GM19351 (cell line): Measurements from ENCODE around the gene GNG7.

ENCODE experiments used
- ATAC-seq: cut with Tn5 transposase; IDR thresholded peaks from one replicate; pipeline ENCODE4 v1.9.1; 2021; ENCODE audit warnings: mild to moderate bottlenecking, moderate library complexity; ENCODE audit not compliant: unreplicated experiment

Gene GNG7

DNA sequence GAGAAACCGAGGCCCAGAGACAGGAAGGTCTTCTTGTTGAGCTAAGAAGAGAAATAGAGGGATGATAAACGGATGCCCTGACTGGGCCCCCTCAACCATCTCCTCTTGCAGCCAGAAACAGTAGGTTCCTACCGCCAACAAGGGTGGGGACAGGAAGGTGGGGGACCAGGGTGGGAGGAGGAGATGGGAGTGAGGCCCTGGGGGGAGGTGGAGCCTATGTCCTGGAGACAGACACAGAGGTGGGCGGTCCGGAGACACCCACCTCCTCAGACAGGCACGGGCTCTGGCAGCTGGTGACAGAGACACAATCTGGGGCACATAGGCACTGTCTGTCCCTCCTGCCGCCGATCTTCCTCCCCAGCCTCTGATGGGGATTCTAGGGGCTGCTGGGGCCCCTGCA is 209.6 kb downstream of the GNG7 start:
- ATAC-seq = no peak

DNA sequence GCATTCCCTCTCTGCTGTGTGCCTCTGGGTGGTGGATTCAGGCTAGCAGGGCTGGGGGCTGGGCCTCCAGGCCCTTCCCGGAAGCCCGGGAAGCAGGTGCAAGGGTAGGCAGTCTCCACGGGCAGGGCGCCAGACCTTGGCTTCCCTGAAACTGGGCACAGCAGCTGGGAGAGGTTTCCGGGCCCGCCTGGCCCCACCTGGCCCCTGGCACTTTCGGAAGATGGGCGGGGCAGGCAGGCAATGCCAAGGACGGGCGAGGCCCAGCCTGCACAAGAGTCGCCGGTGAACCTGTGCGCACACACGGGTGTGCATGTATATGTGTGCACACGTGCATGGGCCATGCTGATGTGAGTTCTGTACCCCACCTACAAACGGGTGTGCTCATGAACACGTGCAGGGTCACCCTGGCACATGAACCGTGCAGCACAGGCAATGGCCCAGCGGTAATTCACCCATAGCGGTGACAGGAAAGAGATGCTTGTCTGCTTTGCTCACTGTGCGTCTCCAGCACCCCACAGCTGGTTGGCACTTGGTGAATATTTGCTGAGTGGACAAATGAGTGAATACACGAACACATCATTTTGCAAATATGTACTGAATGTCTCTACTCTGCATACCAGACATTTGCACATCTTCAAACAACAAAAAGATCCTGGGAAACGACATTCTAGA is 211.2 kb downstream of the GNG7 start:
- ATAC-seq = no peak

DNA sequence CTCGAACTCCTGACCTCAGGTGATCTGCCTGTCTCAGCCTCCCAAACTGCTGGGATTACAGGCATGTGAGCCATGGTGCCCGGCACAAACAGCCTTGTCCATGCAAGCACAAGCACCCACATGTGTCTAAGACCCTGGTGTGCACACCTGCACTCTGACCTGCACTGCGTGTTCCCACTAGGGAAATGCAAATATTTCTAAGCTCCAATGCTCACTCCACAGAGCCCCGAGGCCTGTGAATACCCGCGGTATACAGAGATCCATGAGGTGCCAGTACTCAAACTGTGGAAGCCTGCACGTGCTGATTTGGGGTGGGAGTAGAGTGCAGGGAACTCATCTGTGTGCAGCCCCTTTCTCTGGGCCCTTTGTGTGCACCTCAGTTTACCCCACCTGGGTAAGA is 211.8 kb downstream of the GNG7 start:
- ATAC-seq = no peak

DNA sequence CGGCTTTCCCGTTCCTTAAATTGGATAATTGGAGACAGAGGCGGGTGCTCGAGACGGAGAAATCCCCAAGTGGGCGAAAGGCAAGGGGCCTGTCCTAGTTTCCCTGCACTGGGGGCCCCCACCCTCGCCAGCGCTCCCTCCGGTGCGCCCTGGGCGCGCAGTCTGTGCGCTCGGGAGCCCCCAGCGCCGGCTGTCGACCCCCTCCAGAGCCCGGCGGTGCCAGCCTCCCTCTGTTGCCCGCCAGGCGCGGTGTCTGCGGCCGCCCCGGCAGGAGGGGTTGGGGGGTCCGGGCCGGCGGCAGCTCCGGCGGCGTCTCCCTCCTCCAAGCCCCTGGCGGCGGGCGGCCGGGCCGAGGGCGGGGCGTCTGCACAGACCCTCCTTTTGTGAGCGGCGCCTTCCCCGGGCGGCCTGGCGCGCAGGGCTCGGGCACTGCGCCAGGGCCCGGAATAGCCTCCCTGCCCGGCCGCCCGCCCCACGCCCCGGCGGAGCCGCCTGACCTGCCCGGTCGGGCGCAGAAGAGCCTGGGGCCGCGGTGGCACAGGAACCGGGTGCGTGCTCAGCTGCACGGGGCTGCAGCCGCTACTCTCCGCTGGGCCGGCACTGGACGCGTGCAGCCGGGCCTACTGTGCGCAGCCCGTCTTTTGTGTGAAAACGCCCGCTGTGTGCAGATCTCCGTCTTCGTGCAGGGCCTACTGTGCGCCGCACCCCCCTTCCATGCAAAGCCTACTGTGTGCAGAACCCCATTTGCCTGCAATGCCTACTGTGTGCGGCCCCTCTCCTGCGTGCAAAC is 213.4 kb downstream of the GNG7 start:
- no peak for ATAC-seq

DNA sequence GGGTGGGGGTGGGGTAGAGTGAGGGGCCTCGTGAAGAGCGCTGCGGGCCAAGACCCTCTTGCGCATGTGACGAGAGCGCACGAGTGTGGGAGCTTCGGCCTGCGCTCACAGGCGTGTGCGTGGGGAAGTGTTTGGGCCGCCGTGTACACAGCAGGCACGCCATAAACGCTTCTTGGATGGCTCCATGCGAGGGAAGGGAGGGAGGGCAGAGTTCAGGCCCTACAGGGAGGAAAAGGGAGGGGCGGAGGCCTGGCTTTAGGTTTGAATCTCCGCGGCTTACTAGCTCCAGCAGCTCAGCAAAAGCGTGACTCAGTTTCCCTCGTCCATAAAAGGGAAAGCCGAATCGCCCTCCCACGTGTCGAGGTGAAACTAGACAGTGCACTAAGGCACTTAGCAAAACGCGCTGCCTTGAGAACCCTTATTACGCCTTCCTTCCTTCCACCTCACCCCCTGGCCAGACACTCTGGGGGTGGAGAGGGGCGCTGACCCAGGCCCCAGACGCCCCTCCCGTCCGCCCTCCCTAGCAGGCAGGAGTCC is 214.0 kb downstream of the GNG7 start:
- ATAC-seq = no peak

DNA sequence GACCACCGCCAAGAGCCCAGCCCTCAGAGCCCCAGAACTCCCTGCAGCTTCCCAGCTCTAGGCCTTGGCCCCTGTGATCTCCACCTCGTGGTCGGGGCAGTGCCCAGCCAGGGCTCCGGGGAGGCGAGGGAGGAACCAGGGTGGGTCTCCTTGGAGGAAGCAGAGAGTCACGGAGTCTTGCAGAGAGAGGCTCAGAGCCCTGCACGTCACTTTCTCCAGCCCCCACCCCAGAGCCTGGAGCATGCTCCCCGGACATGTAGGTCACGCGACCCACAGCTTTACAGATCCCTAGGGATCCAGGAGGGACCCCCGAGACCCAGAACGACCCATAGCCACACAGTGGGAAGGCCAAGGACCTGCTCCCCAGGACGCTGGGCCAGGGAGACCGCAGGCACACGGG is 214.7 kb downstream of the GNG7 start:
- ATAC-seq = no peak

DNA sequence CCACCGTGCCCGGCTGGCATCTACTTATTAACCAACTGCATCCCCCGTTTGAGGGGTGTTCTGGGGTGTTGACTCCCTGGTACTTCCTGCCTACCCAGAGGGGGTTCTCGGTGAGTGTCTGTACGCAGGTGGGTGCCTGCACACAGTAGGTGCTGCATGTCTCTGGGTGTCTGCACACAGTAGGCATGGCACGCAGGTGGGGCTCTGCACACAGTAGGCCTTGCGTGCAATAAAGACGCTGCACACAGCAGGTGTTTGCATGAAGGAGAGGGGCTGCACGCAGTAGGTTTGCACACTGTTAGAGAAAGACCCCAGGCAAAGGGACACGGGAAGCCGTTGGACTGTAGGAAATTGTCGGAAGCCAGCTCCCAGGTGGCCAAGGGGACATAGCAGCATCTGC is 215.4 kb downstream of the GNG7 start:
- ATAC-seq = no peak

DNA sequence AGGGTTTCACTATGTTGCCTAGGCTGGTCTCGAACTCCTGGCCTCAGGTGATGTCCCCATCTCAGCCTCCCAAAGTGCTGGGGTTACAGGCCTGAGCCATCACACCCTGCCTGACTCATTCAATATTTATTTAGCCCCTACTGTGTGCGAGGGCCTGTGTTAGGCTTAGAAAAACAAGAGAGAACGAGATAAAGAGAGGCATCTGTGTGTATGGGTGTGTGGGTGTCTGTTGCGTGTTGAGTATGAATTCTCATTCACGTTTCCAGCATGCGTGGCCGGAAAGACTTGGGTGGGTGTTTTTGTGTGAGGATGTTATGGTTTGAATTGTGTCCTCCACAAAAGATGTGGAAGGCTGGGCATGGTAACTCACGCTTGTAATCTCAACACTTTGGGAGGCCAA is 217.1 kb downstream of the GNG7 start:
- ATAC-seq = no peak

DNA sequence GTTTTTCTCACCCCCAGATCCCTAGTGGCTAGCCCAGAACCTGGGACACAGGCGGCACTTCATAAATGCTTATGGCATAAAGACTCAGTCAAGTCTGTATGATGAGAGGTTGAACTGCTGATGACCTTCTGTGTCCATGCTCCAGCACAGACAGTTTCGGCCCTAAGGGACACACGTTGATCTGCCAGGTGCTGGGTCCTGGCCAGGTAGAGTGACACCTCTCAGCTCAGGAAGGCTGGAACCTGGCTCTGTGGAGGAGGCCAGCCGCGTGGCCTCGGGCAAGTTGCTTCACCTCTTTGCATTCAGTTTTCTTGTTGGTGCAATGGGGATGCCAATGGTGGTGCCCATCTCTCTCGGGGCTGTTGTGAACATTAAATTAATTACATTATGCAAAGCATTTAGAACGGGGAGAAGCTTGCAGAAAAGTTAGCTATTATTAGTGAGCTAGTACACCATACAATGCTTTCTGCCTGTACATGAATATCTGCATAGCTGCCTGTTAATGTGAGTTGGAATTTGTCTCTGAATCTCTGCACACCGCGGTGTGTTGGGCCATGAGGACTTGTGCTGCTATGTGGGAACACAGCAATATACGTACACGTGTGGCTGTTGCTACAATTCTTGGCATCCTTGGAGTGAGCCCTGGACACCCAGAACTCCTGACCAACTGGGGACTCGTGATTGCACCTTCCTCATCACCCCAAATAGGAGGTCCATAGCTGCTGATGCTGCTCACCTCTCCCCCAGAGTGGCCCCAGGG is 218.1 kb downstream of the GNG7 start:
- ATAC-seq = no peak

DNA sequence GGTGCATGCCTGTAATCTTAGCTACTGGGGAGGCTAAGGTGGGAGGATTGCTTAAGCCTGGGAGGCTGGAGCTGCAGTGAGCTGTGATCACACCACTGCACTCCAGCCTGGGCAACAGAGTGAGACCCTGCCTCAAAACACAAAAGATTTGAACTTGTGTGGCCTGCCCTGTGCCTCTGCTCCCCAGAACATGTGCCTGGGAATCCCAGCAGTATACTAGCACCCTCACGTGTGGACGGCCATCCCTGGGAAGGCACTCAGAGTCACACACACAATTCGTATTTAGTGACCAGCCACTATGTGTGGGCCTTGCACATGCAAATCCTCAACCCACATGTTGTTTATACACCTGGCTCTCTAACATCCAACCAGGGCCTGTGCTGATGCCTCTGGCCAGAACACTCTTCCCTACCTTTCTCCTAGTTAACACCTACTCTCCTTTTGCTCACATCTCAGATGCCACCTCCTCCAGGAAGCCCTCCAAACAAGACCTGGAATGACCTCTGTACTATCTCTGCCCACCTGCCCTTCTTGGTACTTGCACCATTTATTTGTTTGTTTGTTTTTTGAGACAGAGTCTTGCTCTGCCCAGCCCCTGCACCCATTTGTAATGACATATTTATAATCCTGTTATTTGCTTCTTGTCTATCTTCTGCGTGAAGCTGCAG is 218.9 kb downstream of the GNG7 start:
- no peak for ATAC-seq

DNA sequence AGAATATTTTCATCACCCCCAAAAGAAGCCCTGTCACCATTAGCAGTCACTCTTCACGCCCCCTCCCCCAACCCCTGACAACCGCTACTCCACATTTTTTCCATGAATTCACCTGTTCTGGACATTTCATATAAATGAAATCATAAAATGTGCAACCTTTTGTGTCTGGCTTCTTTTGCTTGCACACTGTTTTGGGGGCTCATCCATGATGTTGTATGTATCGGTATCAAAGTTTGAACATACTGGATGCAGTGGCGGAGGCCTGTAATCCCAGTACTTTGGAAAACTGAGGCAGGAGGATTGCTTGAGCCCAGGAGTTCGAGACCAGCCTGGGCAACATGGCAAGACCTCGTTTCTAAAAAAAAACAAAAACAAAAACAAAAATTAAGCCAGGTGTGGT is 219.4 kb downstream of the GNG7 start:
- no peak for ATAC-seq

DNA sequence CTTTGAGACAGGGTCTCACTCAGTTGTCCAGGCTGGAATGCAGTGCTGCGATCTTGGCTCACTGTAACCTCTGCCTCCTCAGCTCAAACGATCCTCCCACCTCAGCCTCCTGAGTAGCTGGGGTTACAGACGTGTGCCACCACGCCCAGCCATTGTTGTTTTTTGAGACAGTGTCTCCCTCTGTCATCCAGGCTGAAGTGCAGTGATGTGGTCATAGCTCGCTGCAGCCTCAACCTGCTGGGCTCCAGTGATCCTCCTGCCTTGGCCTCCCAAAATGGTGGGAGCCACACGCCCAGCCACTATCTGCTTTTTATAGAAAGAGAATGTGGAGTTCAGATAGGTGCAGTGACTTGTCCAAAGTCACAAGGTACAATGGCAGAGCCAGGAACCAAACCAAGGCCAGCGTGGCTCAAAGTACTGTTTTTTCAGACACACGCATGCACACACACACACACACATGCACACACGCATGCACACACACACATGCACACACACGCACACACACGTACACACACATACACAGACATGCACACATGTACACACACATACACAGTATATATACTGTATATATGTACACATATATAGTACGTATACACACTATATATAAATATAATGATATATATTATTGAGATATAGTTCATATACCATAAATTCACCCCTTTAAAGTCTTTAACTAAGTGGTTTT is 220.0 kb downstream of the GNG7 start:
- no peak for ATAC-seq

DNA sequence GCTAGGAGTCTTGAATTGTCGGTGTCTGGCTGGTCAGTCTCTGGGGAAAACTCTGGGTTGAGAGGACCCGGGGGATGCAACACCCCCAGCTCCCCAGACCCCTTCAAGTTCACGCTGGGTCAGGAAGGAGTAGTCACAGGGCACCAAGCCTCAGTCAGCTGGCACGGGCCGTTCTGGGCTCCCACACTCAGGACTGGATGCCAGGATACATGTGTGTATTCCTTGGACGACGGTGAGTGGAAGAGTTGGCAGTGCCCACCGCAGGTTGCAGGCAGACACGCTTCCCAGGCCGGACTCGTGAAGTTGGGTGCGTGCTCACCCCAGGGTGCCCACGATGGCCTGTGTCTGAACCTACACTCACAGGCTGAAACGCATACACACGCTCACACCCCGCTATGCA is 221.0 kb downstream of the GNG7 start:
- no peak for ATAC-seq

DNA sequence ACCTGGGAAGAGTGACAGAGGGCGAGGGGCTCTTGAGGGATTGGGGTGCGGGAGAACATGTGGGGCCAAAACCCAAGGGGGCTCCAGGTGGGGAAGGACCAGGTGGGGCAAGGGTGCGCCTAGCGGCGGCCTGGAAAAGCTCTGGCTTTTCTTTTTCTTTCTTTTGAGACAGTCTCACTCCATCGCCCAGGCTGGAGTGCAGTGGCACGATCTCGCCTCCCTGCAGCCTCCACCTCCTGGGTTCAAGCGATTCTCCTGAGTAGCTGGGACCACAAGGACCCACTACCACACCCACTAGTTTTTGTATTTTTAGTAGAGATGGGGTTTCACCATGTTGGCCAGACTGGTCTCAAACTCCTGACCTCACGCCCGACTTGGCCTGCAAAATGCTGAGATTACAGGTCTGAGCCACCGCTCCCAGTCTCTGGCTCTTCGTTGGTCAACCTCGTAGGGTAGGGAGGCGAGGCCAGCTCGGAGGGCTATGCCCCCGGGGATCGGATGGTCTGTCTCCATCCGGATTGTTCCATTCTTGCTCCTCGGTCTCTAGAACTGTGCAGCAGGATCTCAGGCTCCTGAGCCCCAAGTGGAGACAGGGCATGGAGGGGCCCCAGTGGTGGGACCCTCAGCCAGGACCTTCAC is 222.8 kb downstream of the GNG7 start:
- no peak for ATAC-seq

DNA sequence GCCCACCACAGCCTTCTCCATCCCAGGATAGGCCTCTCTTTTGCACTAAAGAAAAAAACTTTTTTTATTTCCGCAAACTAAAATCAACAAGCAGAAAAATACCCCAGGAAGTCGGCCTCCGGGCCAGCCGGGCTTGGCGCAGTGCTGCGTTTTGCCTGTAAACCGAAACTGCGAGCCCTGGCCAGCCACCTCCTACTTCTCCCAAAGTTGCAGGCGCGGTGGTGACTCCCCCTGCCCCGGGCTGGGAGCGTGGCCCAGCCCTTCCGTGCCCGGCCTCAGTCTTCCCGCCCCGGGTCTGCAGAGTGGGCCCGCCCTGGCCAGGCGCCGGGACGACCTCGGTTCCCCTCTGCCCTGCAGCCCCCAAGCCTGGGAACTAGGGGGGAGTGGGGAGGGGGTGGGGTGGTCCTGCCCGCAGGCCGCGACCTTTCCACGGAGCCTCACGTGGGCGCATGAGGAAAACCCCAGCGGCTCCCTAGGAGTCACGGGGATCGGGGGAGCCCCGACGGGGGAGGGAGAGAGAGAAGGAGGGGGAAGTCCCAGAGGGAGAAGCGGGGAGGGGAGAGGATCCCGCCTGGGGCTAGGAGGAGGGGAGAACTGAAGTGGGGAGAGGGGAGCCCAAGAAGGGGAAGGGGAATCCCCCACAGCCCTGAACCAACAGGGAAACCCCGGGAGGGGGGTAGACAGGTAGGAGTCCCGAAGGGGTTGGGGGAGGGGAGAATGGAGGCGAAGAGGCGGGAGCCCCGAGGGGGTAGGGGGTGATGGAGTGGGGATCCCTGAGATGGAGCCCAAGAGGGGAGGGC is 223.5 kb downstream of the GNG7 start:
- ATAC-seq = no peak

DNA sequence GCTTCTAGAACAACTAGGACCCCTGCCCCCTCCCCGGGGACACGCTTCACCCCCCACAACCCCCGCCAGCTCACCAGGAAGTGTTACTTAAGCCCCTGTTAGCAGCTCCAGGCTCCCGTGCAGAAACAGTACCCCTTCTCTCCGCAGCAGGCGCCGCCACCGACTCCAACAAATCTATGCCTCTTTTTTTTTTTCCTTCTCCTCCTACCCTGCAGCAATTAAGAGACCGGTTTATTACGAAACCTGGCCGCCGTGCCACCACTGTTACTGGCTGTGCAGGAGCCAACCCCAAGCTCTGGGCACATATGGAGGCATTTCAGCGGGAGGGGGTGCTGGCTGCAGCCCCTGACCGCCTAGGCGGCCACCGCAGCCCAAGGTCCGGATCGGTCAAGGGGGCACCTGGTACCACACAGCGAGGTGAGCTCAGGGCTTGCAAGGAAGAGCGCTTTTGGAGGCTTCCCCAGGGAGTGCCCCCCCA is 224.2 kb downstream of the GNG7 start:
- no peak for ATAC-seq

DNA sequence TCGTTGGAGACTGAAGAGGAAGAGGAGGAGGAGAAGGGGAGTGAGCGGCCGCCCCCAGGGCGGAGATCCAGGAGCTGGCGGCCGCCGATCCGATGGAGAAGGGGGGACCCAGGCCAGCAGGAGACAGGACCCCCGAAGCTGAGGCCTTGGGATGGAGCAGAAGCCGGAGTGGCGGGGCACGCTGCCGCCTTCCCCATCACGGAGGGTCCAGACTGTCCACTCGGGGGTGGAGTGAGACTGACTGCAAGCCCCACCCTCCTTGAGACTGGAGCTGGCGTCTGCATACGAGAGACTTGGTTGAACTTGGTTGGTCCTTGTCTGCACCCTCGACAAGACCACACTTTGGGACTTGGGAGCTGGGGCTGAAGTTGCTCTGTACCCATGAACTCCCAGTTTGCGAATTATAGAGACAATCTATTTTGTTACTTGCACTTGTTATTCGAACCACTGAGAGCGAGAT is 224.7 kb downstream of the GNG7 start:
- no peak for ATAC-seq

DNA sequence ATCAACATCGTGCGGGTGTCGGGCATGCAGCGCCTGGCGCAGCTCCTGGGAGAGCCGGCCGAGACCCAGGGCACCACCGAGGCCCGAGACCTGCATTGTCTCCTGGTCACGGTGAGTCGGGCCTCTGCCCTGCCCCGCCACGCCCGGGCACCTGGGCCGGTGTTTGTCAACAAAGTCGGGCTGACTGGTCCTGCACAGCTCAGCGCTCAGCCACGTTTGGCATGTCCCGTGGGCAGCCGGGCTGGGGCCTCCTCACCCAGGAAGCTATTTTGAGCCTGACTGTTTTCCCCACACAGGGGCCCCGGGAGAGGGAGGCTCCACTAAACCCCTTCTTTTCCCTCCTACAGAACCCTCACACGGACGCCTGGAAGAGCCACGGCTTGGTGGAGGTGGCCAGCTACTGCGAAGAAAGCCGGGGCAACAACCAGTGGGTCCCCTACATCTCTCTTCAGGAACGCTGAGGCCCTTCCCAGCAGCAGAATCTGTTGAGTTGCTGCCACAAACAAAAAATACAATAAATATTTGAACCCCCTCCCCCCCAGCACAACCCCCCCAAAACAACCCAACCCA is 225.3 kb downstream of the GNG7 start:
- ATAC-seq = no peak
